Right forelimb (tissue), 1 donor: ENCODE data around the gene SLX1A.
"Not testable (repeated sequence)": the region's sequence is repeated elsewhere in the genome, so short reads cannot be mapped to it uniquely, and the experiment has no call there.

Experiments used
- DNase-seq: peaks from one replicate; pipeline ENCODE4 v3.0.0-alpha.2; 2018

Gene SLX1A

GRCh38 chr16:30184891-30185682, 8.6 kb upstream of the SLX1A start:
- no peak for DNase-seq

- peak; percentile 41 for DNase-seq
Measured at GRCh38 chr16:30185683-30186421, 7.8 kb upstream of the SLX1A start.

- DNase-seq, result no peak
Measured at GRCh38 chr16:30186444-30186781, 7.3 kb upstream of the SLX1A start.

- peak; percentile 59 for DNase-seq
Measured at GRCh38 chr16:30186782-30187555, 6.7 kb upstream of the SLX1A start.

GRCh38 chr16:30187556-30187865, 6.2 kb upstream of the SLX1A start:
- DNase-seq, result no peak

GRCh38 chr16:30187971-30188561, 5.6 kb upstream of the SLX1A start:
- no peak for DNase-seq

- not testable (repeated sequence) for DNase-seq
Measured at GRCh38 chr16:30191158-30191557, 2.5 kb upstream of the SLX1A start.

GRCh38 chr16:30193098-30193497, 577 bp upstream of the SLX1A start:
- DNase-seq, result not testable (repeated sequence)

- not testable (repeated sequence) for DNase-seq
Measured at GRCh38 chr16:30194172-30194925, 674 bp downstream of the SLX1A start.

GRCh38 chr16:30197001-30197400, 3.3 kb downstream of the SLX1A start:
- not testable (repeated sequence) for DNase-seq

- not testable (repeated sequence) for DNase-seq
Measured at GRCh38 chr16:30199049-30199448, 5.4 kb downstream of the SLX1A start, which contains the start of gene SULT1A3. Gene SULT1A3, plus strand, starts transcription at chr16:30199255. Its CDS starts 1,474 bp downstream, at chr16:30200729.

- DNase-seq, result not testable (repeated sequence)
Measured at GRCh38 chr16:30199608-30200343, 6.1 kb downstream of the SLX1A start.

- DNase-seq, result not testable (repeated sequence)
Measured at GRCh38 chr16:30205541-30206236, 12.0 kb downstream of the SLX1A start.

GRCh38 chr16:30206252-30206651, 12.6 kb downstream of the SLX1A start:
- DNase-seq, result not testable (repeated sequence)

- not testable (repeated sequence) for DNase-seq
Measured at GRCh38 chr16:30207063-30207704, 13.5 kb downstream of the SLX1A start.

GRCh38 chr16:30209032-30209431, 15.4 kb downstream of the SLX1A start:
- DNase-seq, result not testable (repeated sequence)

GRCh38 chr16:30211414-30211813, 17.7 kb downstream of the SLX1A start:
- DNase-seq, result not testable (repeated sequence)

- DNase-seq, result not testable (repeated sequence)
Measured at GRCh38 chr16:30217082-30217481, 23.4 kb downstream of the SLX1A start.
